Endothelial cell of umbilical vein (primary cell): Measurements from ENCODE around the gene APCDD1. TPM values are rescaled to one million over a fixed set of nuclear protein-coding genes. Genes with fewer than 3 reads are reported as not detected.

Experiments used
- BruUV-seq: library from RNA; stranded (reverse); fragments of 400-500 nt; replicated peaks from 2 replicates; lab custom pipeline; 2021; lab: Mats Ljungman, UMichigan
- CTCF ChIA-PET: fragments of 300-600, 350-600 bp; sonication (Branson Sonifier 250); formaldehyde crosslinking; loops from one replicate; lab custom pipeline; 2021; ENCODE audit warnings: antibody characterized with exemption, inconsistent platforms; lab: Charles Lee
- POLR2A ChIA-PET: fragments of 300-600, 350-600 bp; sonication (Branson Sonifier 250); formaldehyde crosslinking; loops from one replicate; lab custom pipeline; 2021; ENCODE audit warnings: antibody characterized with exemption, inconsistent platforms; lab: Charles Lee
- DNase-seq: peaks from one replicate; pipeline ENCODE4 v3.0.0-alpha.2; 2011; ENCODE audit warnings: low read depth, low spot score
- FAIRE-seq: peaks from 2 replicates; lab custom pipeline; 2011; peaks lifted over from hg19 to GRCh38; lab: Jason Lieb, UNC
- H2AFZ ChIP-seq: 2 replicates; pipeline ENCODE4 v1.6.0; 2012; ENCODE audit warnings: low read depth, low read length, control low read depth, inconsistent platforms
- H3K27ac ChIP-seq: 2 replicates; pipeline ENCODE4 v1.5.1; 2011; ENCODE audit warnings: low read depth, mild to moderate bottlenecking, control low read depth, low read length, moderate library complexity; ENCODE audit not compliant: insufficient read depth
- H3K27me3 ChIP-seq, 2 experiments: 2 replicates each; pipeline versions ENCODE4 v1.6.0 to v1.6.1; 2011; ENCODE audit warnings: low read length in 2 of 2, mixed read lengths in 1 of 2; ENCODE audit not compliant: control insufficient read depth in 2 of 2, insufficient read depth in 2 of 2
- H3K36me3 ChIP-seq, 2 experiments: 2 replicates in 1 of 2; 3 replicates in 1 of 2; pipeline ENCODE4 v1.5.1; 2011; ENCODE audit warnings: low read length in 2 of 2, mild to moderate bottlenecking in 1 of 2, moderate library complexity in 1 of 2; ENCODE audit not compliant: control insufficient read depth in 2 of 2, insufficient read depth in 2 of 2; ENCODE audit errors: extremely low read depth in 1 of 2
- H3K4me1 ChIP-seq: 3 replicates; pipeline ENCODE4 v1.5.1; 2011; ENCODE audit warnings: mild to moderate bottlenecking, low read length; ENCODE audit not compliant: control insufficient read depth, insufficient read depth; ENCODE audit errors: extremely low read depth
- H3K4me2 ChIP-seq: 2 replicates; pipeline ENCODE4 v1.6.1; 2011; ENCODE audit warnings: low read length, control low read depth, mixed read lengths; ENCODE audit not compliant: insufficient read depth
- H3K4me3 ChIP-seq, 3 experiments: fragments of 200-600 bp in 1 of 3; sonication (generic), shearing (Covaris generic) in 1 of 3; replicated peaks in 1 of 3; 2 replicates each; pipeline ENCODE4 v1.5.1; 2011 to 2016; ENCODE audit warnings: control low read depth in 3 of 3, low read length in 3 of 3, mild to moderate bottlenecking in 2 of 3, inconsistent platforms in 1 of 3, low read depth in 1 of 3, moderate library complexity in 1 of 3; ENCODE audit not compliant: insufficient read depth in 1 of 3
- H3K79me2 ChIP-seq: 2 replicates; pipeline ENCODE4 v1.6.0; 2012; ENCODE audit warnings: low read length, inconsistent platforms; ENCODE audit not compliant: control insufficient read depth, insufficient read depth
- H3K9ac ChIP-seq: replicated peaks from 2 replicates; pipeline ENCODE3; 2011; ENCODE audit warnings: low read length, control low read depth; ENCODE audit not compliant: insufficient read depth; ENCODE audit errors: extremely low read depth
- H3K9me1 ChIP-seq: replicated peaks from 3 replicates; pipeline ENCODE4 v1.6.0; 2011; ENCODE audit warnings: mild to moderate bottlenecking, low read length; ENCODE audit not compliant: control insufficient read depth, insufficient read depth; ENCODE audit errors: extremely low read depth
- H3K9me3 ChIP-seq: replicated peaks from 2 replicates; pipeline ENCODE4 v1.5.1; 2012; ENCODE audit warnings: low read length, inconsistent platforms; ENCODE audit not compliant: control insufficient read depth, insufficient read depth
- H4K20me1 ChIP-seq: replicated peaks from 2 replicates; pipeline ENCODE3; 2011; ENCODE audit warnings: mild to moderate bottlenecking, low read length; ENCODE audit not compliant: control insufficient read depth, insufficient read depth; ENCODE audit errors: extremely low read depth
- CTCF ChIP-seq, 2 donors: IDR thresholded peaks; 1 replicate in 1 of 2; 2 replicates in 1 of 2; pipeline ENCODE4 v1.5.1; 2011; ENCODE audit warnings: low read length in 2 of 2, mild to moderate bottlenecking in 2 of 2, moderate library complexity in 2 of 2, control low read depth in 1 of 2, inconsistent platforms in 1 of 2, low read depth in 1 of 2; ENCODE audit not compliant: insufficient read depth in 1 of 2; ENCODE audit errors: extremely low read depth in 1 of 2
- EZH2 ChIP-seq: IDR thresholded peaks from 2 replicates; pipeline ENCODE4 v1.6.1; 2012; ENCODE audit warnings: borderline replicate concordance, low read depth, mild to moderate bottlenecking, moderate library complexity, low read length, inconsistent platforms; ENCODE audit not compliant: severe bottlenecking
- FOS ChIP-seq: IDR thresholded peaks from 2 replicates; pipeline ENCODE4 v1.6.1; 2011; ENCODE audit warnings: mild to moderate bottlenecking, low read length, moderate library complexity, borderline replicate concordance; ENCODE audit not compliant: insufficient read depth
- GATA2 ChIP-seq: IDR thresholded peaks from 2 replicates; pipeline ENCODE4 v1.7.0; 2011; ENCODE audit warnings: low read depth, mild to moderate bottlenecking, moderate library complexity, mixed read lengths, low read length; ENCODE audit not compliant: insufficient read length, insufficient read depth
- JUN ChIP-seq: IDR thresholded peaks from 2 replicates; pipeline ENCODE4 v1.6.1; 2011; ENCODE audit warnings: borderline replicate concordance, low read depth; ENCODE audit not compliant: insufficient read length, insufficient read depth
- MAX ChIP-seq: IDR thresholded peaks from 2 replicates; pipeline ENCODE4 v1.6.1; 2011; ENCODE audit not compliant: insufficient read depth, insufficient read length
- MYC ChIP-seq: IDR thresholded peaks from one replicate; pipeline ENCODE4 v1.6.1; 2011; ENCODE audit warnings: mild to moderate bottlenecking, low read depth, low read length
- POLR2A ChIP-seq: IDR thresholded peaks from 2 replicates; pipeline ENCODE4 v1.6.1; 2012; ENCODE audit warnings: low read depth, mild to moderate bottlenecking, control low read depth, low read length
- POLR2AphosphoS5 ChIP-seq: IDR thresholded peaks from 2 replicates; pipeline ENCODE4 v1.6.1; 2012; ENCODE audit warnings: low read depth, mild to moderate bottlenecking, control low read depth, low read length, moderate library complexity; ENCODE audit not compliant: insufficient read depth
- dilution Hi-C: fragments of 300-500 bp; cut with MboI; formaldehyde crosslinking; loops from one replicate; pipeline ENCODE4 v1.15.0; 2019; ENCODE audit warnings: low sequenced_read_pairs; ENCODE audit not compliant: extremely low pct_ligation_motif_present
- intact Hi-C: fragments of 100-400 bp; cut with micrococcal nuclease; formaldehyde crosslinking; loops from one replicate; pipeline ENCODE4 v1.10.0; 2022
- polyA plus RNA-seq, 4 experiments: library from polyadenylated mRNA; depleted of rRNA in 3 of 4; stranded (reverse) in 3 of 4; unstranded in 1 of 4; fragments of >200 nt; gene quantifications; 2 replicates each; pipeline versions ENCODE4 v1.2.1 to v1.2.3, GENCODE V29; 2011 to 2012; ENCODE audit warnings: missing spikeins in 1 of 4
- total RNA-seq: library from RNA; stranded (reverse); gene quantifications from 2 replicates; pipeline ENCODE4 v1.2.3, GENCODE V29; 2021

APCDD1 gene
- total and polyA plus RNA-seq, 2 donors (not counting 3 experiments of a cell fraction or from before 2014, with no cell fraction given) = 0.95 to 1.4 TPM

- no peak for FAIRE-seq
- Histone ChIP-seq H3K79me2 (no peaks in the 10 kb centered on the region), H3K9ac (no peak overlapping the region), H4K20me1 (no peaks in the 10 kb centered on the region), H3K9me3 (no peaks in the 10 kb centered on the region), H3K4me1 (no peaks in the 10 kb centered on the region), H2AFZ (no peak overlapping the region), H3K4me3 (no peak overlapping the region), H3K27ac (no peak overlapping the region), H3K36me3 (no peaks in the 10 kb centered on the region), H3K4me2 (no peak overlapping the region), H3K9me1 (no peaks in the 10 kb centered on the region), H3K27me3 (no peaks in the 10 kb centered on the region)
- TF ChIP-seq FOS (no peak), POLR2A (no peak), JUN (no peak), POLR2AphosphoS5 (no peak), GATA2 (no peak), MAX (no peak), MYC (no peak), EZH2 (no peak), CTCF (IDR thresholded peaks at IDR 0.05; ENCODE audit: extremely low read depth in 1 of 2, insufficient read depth in 1 of 2, low read depth in 1 of 2, low read length in 2 of 2) (no peak)
- ChIA-PET POLR2A (no interaction called here), CTCF (no interaction called here)
- no peak for DNase-seq
- dilution Hi-C loops (no loop called here), intact Hi-C loops (no loop called here)
- BruUV-seq = no TSS peak
Measured at GRCh38 chr18:10417191-10417590, 37.2 kb upstream of the APCDD1 start.
